Measurements from ENCODE around the gene TERB1.
A peak's percentile ranks its signal among the peaks of the same experiment; 100 is the strongest.

Gene TERB1

GRCh38 chr16:66801320-66802105, at the start of gene TERB1:
TERB1 (minus strand) TSS chr16:66801584; CDS start chr16:66796798, 4,786 bp downstream.
- no peak for DNase-seq

DNA sequence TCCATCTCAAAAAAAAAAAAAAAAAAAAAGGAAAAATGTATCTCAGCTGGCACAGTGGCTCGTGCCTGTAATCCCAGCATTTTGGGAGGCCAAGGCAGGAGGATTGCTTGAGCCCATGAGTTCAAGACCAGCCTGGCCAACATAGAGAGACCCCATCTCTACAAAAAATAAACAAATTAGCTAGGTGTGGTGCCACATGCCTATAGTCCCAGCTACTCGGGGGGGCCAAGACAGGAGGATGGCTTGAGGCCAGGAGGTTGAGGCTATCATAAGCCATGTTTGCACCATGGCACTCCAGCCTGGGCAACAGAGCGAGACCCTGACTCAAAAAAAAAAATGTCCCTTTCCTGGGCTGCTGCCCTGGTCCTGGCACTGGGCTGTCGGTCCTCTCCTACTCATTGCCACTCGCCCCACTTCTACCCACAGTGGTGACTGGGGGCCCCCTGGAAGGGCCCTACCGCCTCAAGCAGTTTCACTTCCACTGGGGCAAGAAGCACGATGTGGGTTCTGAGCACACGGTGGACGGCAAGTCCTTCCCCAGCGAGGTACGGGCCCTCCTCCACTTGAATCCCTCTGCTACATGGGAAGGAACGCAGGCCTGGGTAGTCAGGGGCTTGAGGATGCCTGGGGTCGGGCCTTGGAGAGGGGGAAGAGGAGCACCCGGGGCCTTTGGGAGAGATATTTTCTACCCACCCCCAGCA, 48.9 kb upstream of the TERB1 start:
- DNase-seq, result no peak

DNA sequence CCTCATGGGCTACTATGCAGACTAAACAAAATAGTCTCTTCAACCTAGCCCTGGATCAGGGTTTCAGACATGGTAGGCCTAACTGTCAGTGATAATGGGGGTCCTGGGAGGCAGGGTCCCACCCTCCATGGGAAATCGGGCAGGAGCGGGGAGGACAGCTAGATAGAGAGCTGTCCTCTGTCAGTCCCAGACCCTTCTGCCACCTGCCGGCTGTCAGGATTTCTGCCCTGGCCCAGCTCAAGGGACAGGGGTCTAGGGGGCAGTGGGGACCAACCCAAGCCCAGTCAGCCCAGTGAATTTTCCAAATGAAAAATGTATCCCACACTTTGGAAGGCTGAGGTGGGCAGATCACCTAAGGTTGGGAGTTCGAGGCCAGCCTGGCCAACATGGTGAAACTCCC, 48.2 kb upstream of the TERB1 start:
- DNase-seq, result no peak

GRCh38 chr16:66849021-66849420, 47.6 kb upstream of the TERB1 start:
- no peak for DNase-seq

DNA sequence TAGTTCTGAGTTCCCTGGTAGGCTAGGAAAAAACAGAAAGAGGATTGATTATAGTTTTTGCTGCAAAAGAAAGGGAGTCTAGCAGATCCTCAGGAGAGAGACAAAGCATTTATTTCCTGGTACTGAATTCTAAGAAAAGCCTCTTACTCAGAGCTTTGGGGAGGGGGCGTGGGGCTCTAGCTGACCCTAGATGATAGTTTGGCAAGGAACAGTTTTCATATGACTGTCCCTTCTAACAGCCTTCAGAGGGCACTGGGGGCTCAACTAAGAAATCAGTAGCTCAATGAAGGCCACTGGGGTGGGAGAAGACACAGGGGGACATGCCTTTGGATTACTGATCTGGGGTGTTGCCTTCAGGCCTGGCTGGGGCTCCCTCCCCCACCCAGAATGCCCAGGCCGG, 46.8 kb upstream of the TERB1 start:
- DNase-seq, result no peak

DNA sequence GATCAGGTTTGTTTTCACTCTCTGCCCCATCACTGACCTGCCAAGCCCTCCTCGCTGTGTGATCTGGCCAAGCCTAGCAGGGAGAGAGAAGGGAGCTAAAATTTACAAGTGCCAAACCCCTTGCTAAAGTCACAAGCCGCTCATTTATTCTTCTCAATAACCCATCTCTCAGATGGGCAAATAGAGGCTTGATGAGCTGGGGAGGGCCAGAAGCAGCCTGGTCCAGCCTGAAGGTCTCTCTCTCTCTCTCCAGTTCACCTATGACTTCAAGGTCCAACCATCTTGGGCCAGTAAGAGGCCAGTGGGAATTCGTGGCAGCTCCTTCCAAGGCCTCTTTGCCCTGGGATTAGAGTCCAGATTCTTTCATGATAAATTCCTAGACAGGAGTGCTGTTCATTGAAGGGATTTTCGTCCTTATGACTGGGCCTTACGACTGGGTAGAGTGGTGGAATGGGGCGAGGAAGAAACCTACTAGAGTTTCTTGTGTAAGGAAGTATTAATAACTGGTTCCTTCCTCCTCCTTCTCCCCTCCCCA, 46.2 kb upstream of the TERB1 start:
- DNase-seq, result no peak

- no peak for DNase-seq
Measured at GRCh38 chr16:66846831-66847230, 45.4 kb upstream of the TERB1 start.

GRCh38 chr16:66846266-66846665, 44.9 kb upstream of the TERB1 start:
- no peak for DNase-seq

GRCh38 chr16:66845791-66846221, 44.4 kb upstream of the TERB1 start:
- DNase-seq, result no peak

- DNase-seq, result no peak
Measured at GRCh38 chr16:66845080-66845410, 43.7 kb upstream of the TERB1 start.

GRCh38 chr16:66844342-66845079, 43.1 kb upstream of the TERB1 start, which contains the start of gene CA7:
CA7 (plus strand) TSS chr16:66844414; CDS start chr16:66844488, 74 bp downstream.
- no peak for DNase-seq

GRCh38 chr16:66844009-66844341, 42.6 kb upstream of the TERB1 start:
- DNase-seq, result no peak

- DNase-seq, result no peak
Measured at GRCh38 chr16:66843191-66843590, 41.8 kb upstream of the TERB1 start.

- DNase-seq, result no peak
Measured at GRCh38 chr16:66842765-66843164, 41.4 kb upstream of the TERB1 start.

GRCh38 chr16:66841366-66841765, 40.0 kb upstream of the TERB1 start:
- no peak for DNase-seq

GRCh38 chr16:66840883-66841282, 39.5 kb upstream of the TERB1 start:
- no peak for DNase-seq

- no peak for DNase-seq
Measured at GRCh38 chr16:66834746-66835145, 33.4 kb upstream of the TERB1 start.

DNA sequence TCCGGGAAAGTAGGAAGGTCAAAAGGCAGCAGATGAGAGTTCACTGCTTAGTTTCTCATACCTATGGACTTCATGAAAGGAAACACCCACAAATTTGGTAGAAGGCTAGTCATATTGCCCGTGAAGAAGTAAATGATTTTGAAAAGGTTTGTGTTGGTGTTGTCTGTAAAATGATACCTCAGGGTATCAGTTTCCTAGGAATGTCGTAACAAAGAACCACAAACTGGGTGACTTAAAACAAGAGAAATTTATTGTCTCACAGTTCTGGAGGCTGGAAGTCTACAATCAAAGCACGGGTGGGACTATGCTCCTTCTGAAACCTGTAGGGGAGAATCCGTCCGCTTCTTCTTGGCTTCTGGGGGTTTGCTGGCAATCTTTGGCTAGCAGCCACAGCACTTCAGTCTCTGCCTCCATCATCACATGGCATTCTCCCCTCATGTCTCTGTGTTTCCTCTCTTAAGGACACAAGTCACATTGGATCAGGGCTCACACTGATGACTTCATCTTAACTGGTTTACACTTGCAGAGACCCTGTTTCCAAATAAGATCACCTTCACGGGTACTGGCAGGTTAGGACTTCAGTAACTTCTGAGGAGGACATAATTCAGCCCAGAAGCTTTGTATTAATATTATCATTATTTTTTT, 31.4 kb upstream of the TERB1 start:
- no peak for DNase-seq

DNA sequence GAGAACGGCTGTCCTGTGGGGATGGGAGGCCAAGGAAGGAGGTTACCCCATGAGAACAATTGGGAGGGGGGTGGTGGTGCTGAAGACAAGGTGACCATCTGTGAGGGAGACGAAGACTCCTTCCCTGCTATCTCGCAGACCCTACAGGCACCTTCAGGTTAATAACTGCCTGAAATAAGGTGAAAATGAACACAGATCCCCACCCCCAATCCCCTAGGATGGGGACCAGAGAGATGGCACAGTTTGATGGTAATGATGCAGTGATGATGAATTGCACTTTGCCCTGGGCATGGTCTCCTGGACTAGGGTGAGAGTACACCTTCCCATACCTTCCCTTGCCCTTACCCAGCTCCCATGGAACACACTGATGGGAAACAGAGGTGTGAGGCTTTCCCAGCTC, 30.8 kb upstream of the TERB1 start:
- no peak for DNase-seq

GRCh38 chr16:66830422-66831404, 29.3 kb upstream of the TERB1 start, which contains the start of gene NAE1:
NAE1 (minus strand) TSS chr16:66830976; CDS start chr16:66830899, 77 bp downstream.
- peak; percentile 72 to 91 for DNase-seq

- DNase-seq, result no peak
Measured at GRCh38 chr16:66824006-66824405, 22.6 kb upstream of the TERB1 start.

DNA sequence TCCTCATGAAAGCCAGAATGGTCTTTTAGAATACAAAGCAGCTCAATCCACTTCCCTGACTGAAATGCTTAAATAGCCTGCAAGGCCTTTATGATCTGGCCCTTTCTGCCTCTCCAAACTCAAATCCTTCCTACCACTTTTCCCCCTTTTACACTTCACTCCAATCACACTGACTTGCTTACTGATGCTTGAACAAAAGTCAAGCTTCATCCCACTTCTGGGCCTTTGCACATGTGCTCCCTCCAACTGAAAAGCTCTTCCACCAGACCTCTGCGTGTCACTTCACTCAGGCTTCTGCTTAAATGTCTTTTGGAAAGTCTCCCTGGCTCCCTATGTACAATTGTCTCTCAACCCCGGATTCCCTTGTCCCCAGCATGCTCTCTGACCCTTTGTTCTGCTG, 13.3 kb upstream of the TERB1 start:
- no peak for DNase-seq
